ENCODE measurements around the gene RGL2. TPM values are rescaled to one million over a fixed set of nuclear protein-coding genes. Genes with fewer than 3 reads are reported as not detected.
A peak's percentile ranks its signal among the peaks of the same experiment; 100 is the strongest.
"Not testable (repeated sequence)": the region's sequence is repeated elsewhere in the genome, so short reads cannot be mapped to it uniquely, and the experiment has no call there.

RGL2 gene
- total and polyA plus RNA-seq, 7 experiments from 2014 or later: 4.1 to 76.8 (median 54.8) TPM

GRCh38 chr6:33272275-33273128 lies 26.2 kb downstream of the RGL2 start:
- POLR2A ChIA-PET: interaction anchor here (0.5 to 5.6 kb wide), 30 partner anchors 9 to 1690 kb away, joined by 3 to 101 read pairs (median 8); partner anchors contain the start of genes BRD2, CUTA, LTB and PFDN6
- peak in 1 of 9 donors; percentile 40 for DNase-seq
- H3K36me3 Mint-ChIP-seq: peaks cover 5 to 48% (median 23%) of the 10 kb centered on the region in 5 donors

DNA sequence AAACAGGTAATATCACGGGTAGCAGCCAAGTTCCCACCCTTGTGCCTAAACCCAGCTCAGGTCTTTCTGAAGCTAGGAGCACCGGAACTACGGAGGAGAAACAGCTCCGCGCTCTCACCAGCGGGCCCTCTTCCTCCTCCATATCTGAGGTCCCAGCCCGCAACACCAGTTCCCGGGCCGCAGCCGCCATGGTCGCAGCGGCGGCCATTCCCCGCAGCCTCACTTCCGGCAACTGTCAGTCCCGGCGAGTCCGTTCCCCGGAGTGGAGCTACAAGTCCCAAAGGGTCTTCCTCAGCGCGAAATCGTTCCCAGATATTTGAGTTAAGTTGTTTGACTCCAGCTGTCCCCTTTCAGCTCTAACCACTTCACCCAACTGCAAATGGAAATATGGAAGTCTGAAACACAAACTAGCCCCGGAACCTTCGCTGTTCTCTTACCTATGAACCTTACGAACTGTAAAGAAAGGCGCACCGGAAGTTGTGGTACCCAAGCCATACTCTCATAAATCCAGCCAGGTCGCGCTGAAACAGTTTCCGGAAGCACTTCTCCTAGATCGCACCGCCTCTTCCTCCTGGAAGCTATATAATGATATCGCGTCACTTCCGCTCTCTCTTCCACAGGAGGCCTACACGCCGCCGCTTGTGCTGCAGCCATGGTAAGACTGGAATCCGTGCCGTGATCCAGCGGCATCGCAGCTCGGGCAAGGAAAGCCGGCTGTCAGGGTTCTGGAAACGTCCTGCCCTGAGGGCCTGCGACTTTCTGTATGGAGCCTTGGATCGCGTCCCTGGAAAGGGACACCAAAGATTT lies 27.1 kb downstream of the RGL2 start, which contains the start of the genes RPS18 and VPS52:
Gene RPS18, plus strand, starts transcription at position 608 of the 807 bp plus-strand sequence. Its CDS starts 45 bp downstream, at position 653.
Gene VPS52, minus strand, starts transcription at position 409 of the 807 bp plus-strand sequence. Its CDS starts 201 bp downstream, at position 208.
- Mint-ChIP-seq H3K9me3 (peaks cover 0 to 5% (median 0%) of the 10 kb centered on the region in 11 donors), H3K4me1 (peaks cover 34 to 81% (median 66%) of the 10 kb centered on the region in 7 donors), H3K4me3 (peak within 1 kb of the TSS; percentile 87 to 100 (median 98)), H3K27ac (peak within 1 kb of the TSS; percentile 95 to 100 (median 99)), H3K27me3 (peaks cover 0 to 3% (median 0%) of the 10 kb centered on the region in 5 donors), H3K36me3 (peaks cover 5 to 49% (median 25%) of the 10 kb centered on the region in 5 donors)
- intact Hi-C loops (cut with micrococcal nuclease): loop anchor here (1.0 to 10.0 kb wide), 16 partner anchors 18 to 1095 kb away; partner anchors contain the start of genes KIFC1 (in 2 of the 2), PFDN6 (in 2 of the 2), RXRB (in 2 of the 2) and SLC39A7 (in 2 of the 2)
- Histone ChIP-seq H3K27ac (ENCODE audit: low read depth, low read length) (peak within 1 kb of the TSS; percentile 91), H3K36me3 (ENCODE audit: control insufficient read depth in 2 of 3, insufficient read depth in 3 of 3, low read length in 3 of 3) (peaks cover 12 to 57% (median 21%) of the 10 kb centered on the region in 3 experiments), H3K9me3 (ENCODE audit: control insufficient read depth in 2 of 3, low read length in 3 of 3) (no peaks in the 10 kb centered on the region), H3K4me1 (ENCODE audit: control insufficient read depth in 2 of 2, insufficient read depth in 2 of 2, low read length in 2 of 2) (peaks cover 41 to 44% of the 10 kb centered on the region in 2 donors), H3K4me3 (ENCODE audit: low read length) (peak within 1 kb of the TSS; percentile 93), H3K27me3 (ENCODE audit: control insufficient read depth in 2 of 2, insufficient read depth in 2 of 2, low read length in 2 of 2) (no peaks in the 10 kb centered on the region)
- POLR2A ChIA-PET: interaction anchor here (0.6 to 5.6 kb wide), 37 partner anchors 9 to 1689 kb away, joined by 3 to 101 read pairs (median 7); partner anchors contain the start of genes BRD2, CUTA, HSD17B8 and LTB
- CTCF ChIA-PET: interaction anchor here (0.7 to 3.6 kb wide), 9 partner anchors 10 to 338 kb away, joined by 3 to 24 read pairs (median 5); partner anchors contain the start of genes PFDN6, RGL2 and WDR46
- DNase-seq (peak; percentile 84 to 97 (median 93)), ATAC-seq (peak; percentile 91)

More at GRCh38 chr6:33272275-33273128, 26.2 kb downstream of the RGL2 start:
- H3K4me1 ChIP-seq (ENCODE audit: control insufficient read depth in 2 of 2, insufficient read depth in 2 of 2, low read length in 2 of 2): peaks cover 41 to 45% of the 10 kb centered on the region in 2 donors
- H3K9me3 ChIP-seq (ENCODE audit: control insufficient read depth in 2 of 3, low read length in 3 of 3): no peaks in the 10 kb centered on the region
- Mint-ChIP-seq H3K27me3 (peaks cover 0 to 3% (median 0%) of the 10 kb centered on the region in 5 donors), H3K4me3 (peak overlapping the region; percentile 87 to 100 (median 98)), H3K27ac (peak overlapping the region; percentile 95 to 100 (median 99)), H3K4me1 (peaks cover 36 to 87% (median 70%) of the 10 kb centered on the region in 7 donors), H3K9me3 (peaks cover 0 to 5% (median 0%) of the 10 kb centered on the region in 11 donors)
- ATAC-seq: peak; percentile 1
- no peaks in the 10 kb centered on the region for H3K27me3 ChIP-seq (ENCODE audit: control insufficient read depth in 2 of 2, insufficient read depth in 2 of 2, low read length in 2 of 2)
- intact Hi-C loops (cut with micrococcal nuclease): loop anchor here (1.0 to 10.0 kb wide), 5 partner anchors 42 to 1096 kb away; partner anchors contain the start of genes AGPAT1 (in 1 of the 2), GPSM3 (in 1 of the 2), PBX2 (in 1 of the 2) and TAPBP (in 1 of the 2)
- CTCF ChIA-PET: interaction anchor here (0.7 to 2.2 kb wide), 5 partner anchors 9 to 339 kb away, joined by 3 to 11 read pairs (median 4); partner anchors contain the start of genes PFDN6, RGL2 and WDR46
- peak overlapping the region; percentile 93 for H3K4me3 ChIP-seq (ENCODE audit: low read length)
- H3K36me3 ChIP-seq (ENCODE audit: control insufficient read depth in 2 of 3, insufficient read depth in 3 of 3, low read length in 3 of 3): peaks cover 11 to 49% (median 13%) of the 10 kb centered on the region in 3 experiments
- H3K27ac ChIP-seq (ENCODE audit: low read depth, low read length): peak overlapping the region; percentile 91

DNA sequence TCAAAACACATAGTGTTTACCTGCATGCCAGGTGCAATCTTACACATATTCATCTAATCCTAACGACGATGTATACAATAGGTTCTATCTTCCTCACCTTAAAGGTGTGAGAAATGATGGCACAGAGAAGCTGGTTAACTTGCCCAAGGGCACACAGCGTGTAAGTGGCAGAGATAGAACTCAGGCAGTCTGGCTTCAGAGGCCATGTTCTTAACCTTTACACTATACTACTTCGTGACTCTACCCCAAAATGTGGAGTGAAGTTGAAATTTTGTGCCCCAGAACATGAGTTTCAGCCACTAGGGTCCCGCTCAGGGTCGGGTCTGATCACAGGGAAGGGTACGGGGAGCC lies 27.6 kb downstream of the RGL2 start:
- Mint-ChIP-seq H3K4me1 (peaks cover 36 to 75% (median 60%) of the 10 kb centered on the region in 7 donors), H3K4me3 (peak overlapping the region; percentile 87 to 100 (median 98)), H3K27me3 (peaks cover 0 to 3% (median 0%) of the 10 kb centered on the region in 5 donors), H3K36me3 (peaks cover 5 to 50% (median 28%) of the 10 kb centered on the region in 5 donors), H3K27ac (peak overlapping the region; percentile 95 to 100 (median 99)), H3K9me3 (peaks cover 0 to 5% (median 0%) of the 10 kb centered on the region in 11 donors)
- Histone ChIP-seq H3K4me3 (ENCODE audit: low read length) (peak overlapping the region; percentile 93), H3K36me3 (ENCODE audit: control insufficient read depth in 2 of 3, insufficient read depth in 3 of 3, low read length in 3 of 3) (peaks cover 17 to 57% (median 25%) of the 10 kb centered on the region in 3 experiments), H3K27ac (ENCODE audit: low read depth, low read length) (peak overlapping the region; percentile 91), H3K4me1 (ENCODE audit: control insufficient read depth in 2 of 2, insufficient read depth in 2 of 2, low read length in 2 of 2) (peaks cover 38 to 41% of the 10 kb centered on the region in 2 donors), H3K9me3 (ENCODE audit: control insufficient read depth in 2 of 3, low read length in 3 of 3) (no peaks in the 10 kb centered on the region), H3K27me3 (ENCODE audit: control insufficient read depth in 2 of 2, insufficient read depth in 2 of 2, low read length in 2 of 2) (no peaks in the 10 kb centered on the region)
- ChIA-PET POLR2A (interaction anchor here (0.6 to 5.6 kb wide), 33 partner anchors 8 to 1689 kb away, joined by 3 to 101 read pairs (median 8); partner anchors contain the start of genes BRD2, CUTA, HSD17B8 and LTB), CTCF (interaction anchor here (1.0 to 3.6 kb wide), 7 partner anchors 18 to 337 kb away, joined by 3 to 24 read pairs (median 10); partner anchors contain the start of genes PFDN6, RGL2 and WDR46)
- intact Hi-C loops (cut with micrococcal nuclease): loop anchor here (1.0 to 10.0 kb wide), 14 partner anchors 18 to 1076 kb away; partner anchors contain the start of genes KIFC1 (in 2 of the 2), PFDN6 (in 2 of the 2), RXRB (in 2 of the 2) and SLC39A7 (in 2 of the 2)
- ATAC-seq: peak; percentile 50
- DNase-seq: no peak

GRCh38 chr6:33264015-33264414 lies 34.7 kb downstream of the RGL2 start:
- DNase-seq: no peak
- no peak overlapping the region for H3K4me3 ChIP-seq (ENCODE audit: low read length)
- Mint-ChIP-seq H3K36me3 (peaks cover 12 to 57% (median 40%) of the 10 kb centered on the region in 5 donors), H3K27ac (peak overlapping the region in 2 of 9 donors; percentile 25 to 41), H3K4me3 (no peak overlapping the region), H3K27me3 (no peaks in the 10 kb centered on the region), H3K9me3 (no peaks in the 10 kb centered on the region), H3K4me1 (peaks cover 0 to 22% (median 8%) of the 10 kb centered on the region in 7 donors)
- no peak for ATAC-seq
- H3K4me1 ChIP-seq (ENCODE audit: control insufficient read depth in 2 of 2, insufficient read depth in 2 of 2, low read length in 2 of 2): no peaks in the 10 kb centered on the region
- H3K27ac ChIP-seq (ENCODE audit: low read depth, low read length): no peak overlapping the region
- peaks cover 21 to 93% (median 25%) of the 10 kb centered on the region in 3 experiments for H3K36me3 ChIP-seq (ENCODE audit: control insufficient read depth in 2 of 3, insufficient read depth in 3 of 3, low read length in 3 of 3)
- ChIA-PET POLR2A (interaction anchor here (2.7 kb wide), 1 partner anchor 8 kb away, joined by 13 read pairs; the partner anchor contains the start of genes RPS18 and VPS52), CTCF (interaction anchor here (1.9 kb wide), 1 partner anchor 15 kb away, joined by 8 read pairs; no protein-coding TSS in a partner anchor)
- no peaks in the 10 kb centered on the region for H3K27me3 ChIP-seq (ENCODE audit: control insufficient read depth in 2 of 2, insufficient read depth in 2 of 2, low read length in 2 of 2)
- H3K9me3 ChIP-seq (ENCODE audit: control insufficient read depth in 2 of 3, low read length in 3 of 3): no peaks in the 10 kb centered on the region
- intact Hi-C loops (cut with micrococcal nuclease): no loop called here

- ChIA-PET CTCF (interaction anchor here (1.9 kb wide), 1 partner anchor 14 kb away, joined by 8 read pairs; no protein-coding TSS in a partner anchor), POLR2A (interaction anchor here (1.1 to 3.9 kb wide), 3 partner anchors 9 to 20 kb away, joined by 3 to 13 read pairs (median 11); partner anchors contain the start of genes RPS18 and VPS52)
- ATAC-seq; H3K27ac ChIP-seq (ENCODE audit: low read depth, low read length); H3K27me3 Mint-ChIP-seq; H3K4me3 Mint-ChIP-seq; H3K9me3 ChIP-seq (ENCODE audit: control insufficient read depth in 2 of 3, low read length in 3 of 3); H3K9me3 Mint-ChIP-seq; intact Hi-C loops (cut with micrococcal nuclease); DNase-seq; H3K4me3 ChIP-seq (ENCODE audit: low read length); H3K4me1 ChIP-seq (ENCODE audit: control insufficient read depth in 2 of 2, insufficient read depth in 2 of 2, low read length in 2 of 2); H3K27me3 ChIP-seq (ENCODE audit: control insufficient read depth in 2 of 2, insufficient read depth in 2 of 2, low read length in 2 of 2): not testable (repeated sequence)
- Mint-ChIP-seq H3K36me3 (peaks cover 8 to 44% (median 29%) of the 10 kb centered on the region in 5 donors), H3K27ac (peak overlapping the region in 4 of 9 donors; percentile 8 to 69 (median 44)), H3K4me1 (peaks cover 0 to 11% (median 5%) of the 10 kb centered on the region in 7 donors)
- H3K36me3 ChIP-seq (ENCODE audit: control insufficient read depth in 2 of 3, insufficient read depth in 3 of 3, low read length in 3 of 3): peaks cover 13 to 83% (median 17%) of the 10 kb centered on the region in 3 experiments
Measured at GRCh38 chr6:33262490-33262889, 36.3 kb downstream of the RGL2 start.
